ENCODE data around the gene TPST1. TPM values are rescaled to one million over a fixed set of nuclear protein-coding genes. Genes with fewer than 3 reads are reported as not detected.
"Not testable (repeated sequence)": the region's sequence is repeated elsewhere in the genome, so short reads cannot be mapped to it uniquely, and the experiment has no call there.

TPST1 gene
- total RNA-seq, 1 experiment from 2014 or later, result 29.0 TPM

DNA sequence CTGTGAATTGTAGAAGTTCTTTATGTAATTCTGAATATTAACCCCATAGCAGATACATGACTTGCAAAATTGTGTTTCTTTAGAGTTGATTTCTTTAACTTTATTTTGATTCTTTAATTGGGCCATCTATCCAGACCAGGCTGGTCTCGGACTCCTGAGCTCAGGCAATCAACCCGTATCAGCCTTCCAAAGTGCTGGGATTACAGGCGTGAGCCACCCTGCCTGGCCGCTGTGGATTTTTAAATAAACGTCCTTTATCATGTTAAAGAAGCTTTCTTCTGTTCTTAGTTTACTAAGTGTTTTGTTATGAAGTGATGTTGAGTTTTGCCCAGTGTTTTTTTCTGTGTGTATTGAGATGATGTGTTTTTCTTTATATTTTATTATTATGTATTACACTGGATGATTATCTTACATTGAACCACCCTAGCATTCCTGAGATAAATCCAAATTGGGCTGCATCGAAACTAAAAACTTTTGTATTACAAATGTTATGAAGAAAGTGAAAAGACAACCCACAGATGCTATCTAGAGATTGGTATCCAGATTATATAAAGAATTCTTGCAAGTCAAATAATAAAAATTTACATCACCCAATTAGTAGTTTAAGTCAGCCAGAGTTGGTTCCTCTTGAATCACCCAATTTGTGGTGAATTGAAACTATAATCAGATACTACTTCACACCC lies 118.1 kb downstream of the TPST1 start:
- intact Hi-C loops (cut with micrococcal nuclease; ENCODE audit: unreplicated experiment) (no loop called here), in situ Hi-C loops (cut with HindIII; ENCODE audit: low pct_unique_long_range_greater_than_20kb, low sequenced_read_pairs) (no loop called here)
- ATAC-seq (no peak), DNase-seq (ENCODE audit: low read depth, low spot score) (no peak)
- ChIA-PET CTCF (no interaction called here), POLR2A (no interaction called here)
- no peaks in the 10 kb centered on the region; the same call in 1 of the 2 replicates for H3K9me3 ChIP-seq (ENCODE audit: control insufficient read depth, insufficient read depth, low read depth, low read length)
- peaks cover 9% of the 10 kb centered on the region for H3K4me1 ChIP-seq (ENCODE audit: control insufficient read depth, insufficient read depth, low read length)
- TF ChIP-seq, protein P1, sequence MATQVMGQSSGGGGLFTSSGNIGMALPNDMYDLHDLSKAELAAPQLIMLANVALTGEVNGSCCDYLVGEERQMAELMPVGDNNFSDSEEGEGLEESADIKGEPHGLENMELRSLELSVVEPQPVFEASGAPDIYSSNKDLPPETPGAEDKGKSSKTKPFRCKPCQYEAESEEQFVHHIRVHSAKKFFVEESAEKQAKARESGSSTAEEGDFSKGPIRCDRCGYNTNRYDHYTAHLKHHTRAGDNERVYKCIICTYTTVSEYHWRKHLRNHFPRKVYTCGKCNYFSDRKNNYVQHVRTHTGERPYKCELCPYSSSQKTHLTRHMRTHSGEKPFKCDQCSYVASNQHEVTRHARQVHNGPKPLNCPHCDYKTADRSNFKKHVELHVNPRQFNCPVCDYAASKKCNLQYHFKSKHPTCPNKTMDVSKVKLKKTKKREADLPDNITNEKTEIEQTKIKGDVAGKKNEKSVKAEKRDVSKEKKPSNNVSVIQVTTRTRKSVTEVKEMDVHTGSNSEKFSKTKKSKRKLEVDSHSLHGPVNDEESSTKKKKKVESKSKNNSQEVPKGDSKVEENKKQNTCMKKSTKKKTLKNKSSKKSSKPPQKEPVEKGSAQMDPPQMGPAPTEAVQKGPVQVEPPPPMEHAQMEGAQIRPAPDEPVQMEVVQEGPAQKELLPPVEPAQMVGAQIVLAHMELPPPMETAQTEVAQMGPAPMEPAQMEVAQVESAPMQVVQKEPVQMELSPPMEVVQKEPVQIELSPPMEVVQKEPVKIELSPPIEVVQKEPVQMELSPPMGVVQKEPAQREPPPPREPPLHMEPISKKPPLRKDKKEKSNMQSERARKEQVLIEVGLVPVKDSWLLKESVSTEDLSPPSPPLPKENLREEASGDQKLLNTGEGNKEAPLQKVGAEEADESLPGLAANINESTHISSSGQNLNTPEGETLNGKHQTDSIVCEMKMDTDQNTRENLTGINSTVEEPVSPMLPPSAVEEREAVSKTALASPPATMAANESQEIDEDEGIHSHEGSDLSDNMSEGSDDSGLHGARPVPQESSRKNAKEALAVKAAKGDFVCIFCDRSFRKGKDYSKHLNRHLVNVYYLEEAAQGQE (IDR thresholded peaks at IDR 0.05; ENCODE audit: insufficient read depth in 1 of 2, low read depth in 2 of 2, low read length in 1 of 2), result no peak
- no peak for TF ChIP-seq POLR2AphosphoS5 (IDR thresholded peaks at IDR 0.05; ENCODE audit: low read depth, low read length)
- TF ChIP-seq, protein P2, sequence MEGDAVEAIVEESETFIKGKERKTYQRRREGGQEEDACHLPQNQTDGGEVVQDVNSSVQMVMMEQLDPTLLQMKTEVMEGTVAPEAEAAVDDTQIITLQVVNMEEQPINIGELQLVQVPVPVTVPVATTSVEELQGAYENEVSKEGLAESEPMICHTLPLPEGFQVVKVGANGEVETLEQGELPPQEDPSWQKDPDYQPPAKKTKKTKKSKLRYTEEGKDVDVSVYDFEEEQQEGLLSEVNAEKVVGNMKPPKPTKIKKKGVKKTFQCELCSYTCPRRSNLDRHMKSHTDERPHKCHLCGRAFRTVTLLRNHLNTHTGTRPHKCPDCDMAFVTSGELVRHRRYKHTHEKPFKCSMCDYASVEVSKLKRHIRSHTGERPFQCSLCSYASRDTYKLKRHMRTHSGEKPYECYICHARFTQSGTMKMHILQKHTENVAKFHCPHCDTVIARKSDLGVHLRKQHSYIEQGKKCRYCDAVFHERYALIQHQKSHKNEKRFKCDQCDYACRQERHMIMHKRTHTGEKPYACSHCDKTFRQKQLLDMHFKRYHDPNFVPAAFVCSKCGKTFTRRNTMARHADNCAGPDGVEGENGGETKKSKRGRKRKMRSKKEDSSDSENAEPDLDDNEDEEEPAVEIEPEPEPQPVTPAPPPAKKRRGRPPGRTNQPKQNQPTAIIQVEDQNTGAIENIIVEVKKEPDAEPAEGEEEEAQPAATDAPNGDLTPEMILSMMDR (IDR thresholded peaks at IDR 0.05), result no peak
- TF ChIP-seq TCF7L2 (IDR thresholded peaks at IDR 0.05; ENCODE audit: low read depth, low read length), result no peak
- no peak for TF ChIP-seq SIN3A (IDR thresholded peaks at IDR 0.05; ENCODE audit: borderline replicate concordance, insufficient read depth, low read depth, low read length)
- H3K27ac ChIP-seq (ENCODE audit: low read length), result no peak overlapping the region
- no peak overlapping the region for H3K4me3 ChIP-seq (ENCODE audit: low read depth in 2 of 2, low read length in 2 of 2)
- no peaks in the 10 kb centered on the region for H3K36me3 ChIP-seq (ENCODE audit: control insufficient read depth, insufficient read depth, low read length)
- BruUV-seq (replicated peaks), result no TSS peak
- H3K27me3 ChIP-seq (ENCODE audit: control insufficient read depth, insufficient read depth, low read length), result no peaks in the 10 kb centered on the region

DNA sequence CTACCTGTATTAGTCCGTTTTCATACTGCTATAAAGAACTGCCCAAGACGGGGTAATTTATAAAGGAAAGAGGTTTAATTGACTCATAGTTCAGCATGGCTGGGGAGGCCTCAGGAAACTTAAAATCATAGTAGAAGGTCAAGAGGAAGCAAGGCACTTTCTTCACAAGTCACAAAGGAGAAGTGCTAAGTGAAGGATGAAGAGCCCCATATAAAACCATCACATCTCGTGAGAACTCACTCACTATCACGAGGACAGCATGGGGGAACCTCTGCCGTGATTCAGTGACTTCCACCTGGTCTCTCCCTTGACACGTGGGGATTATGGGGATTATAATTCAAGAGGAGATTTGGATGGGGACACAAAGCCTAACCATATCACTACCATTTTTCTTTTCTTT lies 119.9 kb downstream of the TPST1 start:
- DNase-seq (ENCODE audit: low read depth, low spot score); H3K27ac ChIP-seq (ENCODE audit: low read length); H3K9me3 ChIP-seq (ENCODE audit: control insufficient read depth, insufficient read depth, low read depth, low read length); intact Hi-C loops (cut with micrococcal nuclease; ENCODE audit: unreplicated experiment); in situ Hi-C loops (cut with HindIII; ENCODE audit: low pct_unique_long_range_greater_than_20kb, low sequenced_read_pairs); H3K27me3 ChIP-seq (ENCODE audit: control insufficient read depth, insufficient read depth, low read length); H3K36me3 ChIP-seq (ENCODE audit: control insufficient read depth, insufficient read depth, low read length); H3K4me3 ChIP-seq (ENCODE audit: low read depth in 2 of 2, low read length in 2 of 2); CTCF ChIA-PET; H3K4me1 ChIP-seq (ENCODE audit: control insufficient read depth, insufficient read depth, low read length); BruUV-seq (replicated peaks); ATAC-seq; POLR2A ChIA-PET: not testable (repeated sequence)

DNA sequence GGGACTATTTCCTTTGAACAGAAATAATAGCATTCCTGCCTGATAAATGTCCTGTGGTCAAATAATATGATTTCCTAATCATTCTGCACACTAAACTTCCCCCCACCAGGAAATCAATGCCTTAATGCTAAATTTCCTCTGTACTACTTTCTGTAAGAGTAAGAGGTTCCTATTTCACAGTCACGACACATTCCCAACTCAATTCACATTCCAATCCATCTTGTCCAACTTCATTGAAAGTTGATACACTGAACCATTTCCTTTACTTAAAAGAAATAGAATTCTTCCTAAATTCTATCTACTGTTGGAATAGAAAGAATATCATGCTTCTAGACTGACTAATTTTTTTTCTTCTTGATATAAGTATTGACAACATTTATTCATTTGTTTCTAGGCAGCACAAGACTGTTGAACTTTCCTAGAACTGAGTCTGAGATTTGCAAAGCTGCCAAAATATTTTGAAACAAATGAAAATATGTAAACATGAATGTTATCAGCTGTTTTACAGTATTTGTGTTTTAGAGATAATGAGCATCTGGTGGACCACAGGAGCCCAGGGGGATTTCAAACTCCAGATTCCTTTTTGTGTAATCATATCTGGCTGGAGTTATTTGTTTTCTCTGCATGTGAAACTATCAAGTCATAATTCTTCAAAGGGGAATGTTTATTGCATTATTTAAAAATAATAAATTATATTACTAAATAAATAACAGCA lies 121.5 kb downstream of the TPST1 start:
- POLR2A ChIA-PET, result no interaction called here
- intact Hi-C loops (cut with micrococcal nuclease; ENCODE audit: unreplicated experiment) (no loop called here), in situ Hi-C loops (cut with HindIII; ENCODE audit: low pct_unique_long_range_greater_than_20kb, low sequenced_read_pairs) (no loop called here)
- H3K27me3 ChIP-seq (ENCODE audit: control insufficient read depth, insufficient read depth, low read length), result no peaks in the 10 kb centered on the region
- CTCF ChIA-PET, result no interaction called here
- DNase-seq (ENCODE audit: low read depth, low spot score) (no peak), ATAC-seq (peak; percentile 90)
- no TSS peak for BruUV-seq (replicated peaks)
- H3K4me1 ChIP-seq (ENCODE audit: control insufficient read depth, insufficient read depth, low read length), result peaks cover 9% of the 10 kb centered on the region
- H3K36me3 ChIP-seq (ENCODE audit: control insufficient read depth, insufficient read depth, low read length), result no peaks in the 10 kb centered on the region
- peak overlapping the region; percentile 64 for H3K27ac ChIP-seq (ENCODE audit: low read length)
- no peaks in the 10 kb centered on the region for H3K9me3 ChIP-seq (ENCODE audit: control insufficient read depth, insufficient read depth, low read depth, low read length)
- H3K4me3 ChIP-seq (ENCODE audit: low read depth in 2 of 2, low read length in 2 of 2), result no peak overlapping the region
- TF ChIP-seq, protein P1 (IDR thresholded peaks at IDR 0.05; ENCODE audit: insufficient read depth in 1 of 2, low read depth in 2 of 2, low read length in 1 of 2), result no peak
- TF ChIP-seq SIN3A (IDR thresholded peaks at IDR 0.05; ENCODE audit: borderline replicate concordance, insufficient read depth, low read depth, low read length), result no peak
- TF ChIP-seq, protein P2 (IDR thresholded peaks at IDR 0.05), result no peak
- TF ChIP-seq TCF7L2 (IDR thresholded peaks at IDR 0.05; ENCODE audit: low read depth, low read length), result peak; percentile 98
- peak; percentile 66; the same call in 1 of the 2 replicates for TF ChIP-seq POLR2AphosphoS5 (IDR thresholded peaks at IDR 0.05; ENCODE audit: low read depth, low read length)
